ENCODE measurements around the gene SLC25A33. TPM values are rescaled to one million over a fixed set of nuclear protein-coding genes. Genes with fewer than 3 reads are reported as not detected.

Gene SLC25A33
- total RNA-seq, 1 donor from 2014 or later: 6.4 TPM

DNA sequence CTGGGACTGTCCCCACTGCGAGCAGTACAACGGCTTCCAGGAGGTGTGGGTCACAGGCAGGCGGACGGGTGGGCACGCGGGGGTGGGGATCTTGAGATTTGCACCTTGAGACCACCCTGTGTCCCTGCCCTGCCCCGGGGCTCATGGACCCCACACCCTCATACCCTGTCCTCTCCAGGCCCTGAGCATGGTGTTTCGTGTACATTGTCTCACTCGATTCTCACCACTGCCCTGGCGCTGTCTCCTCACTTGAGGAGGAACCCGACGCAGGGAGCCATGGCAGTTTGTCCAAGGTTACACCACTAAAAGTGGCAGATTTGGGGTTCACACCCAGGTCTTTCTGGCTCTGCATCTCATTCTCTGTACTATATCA lies 56.7 kb downstream of the SLC25A33 start:
- intact Hi-C loops (cut with DNase I): no loop called here
- Histone ChIP-seq H3K27ac (no peak overlapping the region), H3K27me3 (no peaks in the 10 kb centered on the region), H3K4me3 (no peak overlapping the region), H3K4me1 (peaks cover 32% of the 10 kb centered on the region), H3K9me3 (no peaks in the 10 kb centered on the region), H3K36me3 (peaks cover 0 to 12% of the 10 kb centered on the region in 2 donors)
- TF ChIP-seq, protein P1, sequence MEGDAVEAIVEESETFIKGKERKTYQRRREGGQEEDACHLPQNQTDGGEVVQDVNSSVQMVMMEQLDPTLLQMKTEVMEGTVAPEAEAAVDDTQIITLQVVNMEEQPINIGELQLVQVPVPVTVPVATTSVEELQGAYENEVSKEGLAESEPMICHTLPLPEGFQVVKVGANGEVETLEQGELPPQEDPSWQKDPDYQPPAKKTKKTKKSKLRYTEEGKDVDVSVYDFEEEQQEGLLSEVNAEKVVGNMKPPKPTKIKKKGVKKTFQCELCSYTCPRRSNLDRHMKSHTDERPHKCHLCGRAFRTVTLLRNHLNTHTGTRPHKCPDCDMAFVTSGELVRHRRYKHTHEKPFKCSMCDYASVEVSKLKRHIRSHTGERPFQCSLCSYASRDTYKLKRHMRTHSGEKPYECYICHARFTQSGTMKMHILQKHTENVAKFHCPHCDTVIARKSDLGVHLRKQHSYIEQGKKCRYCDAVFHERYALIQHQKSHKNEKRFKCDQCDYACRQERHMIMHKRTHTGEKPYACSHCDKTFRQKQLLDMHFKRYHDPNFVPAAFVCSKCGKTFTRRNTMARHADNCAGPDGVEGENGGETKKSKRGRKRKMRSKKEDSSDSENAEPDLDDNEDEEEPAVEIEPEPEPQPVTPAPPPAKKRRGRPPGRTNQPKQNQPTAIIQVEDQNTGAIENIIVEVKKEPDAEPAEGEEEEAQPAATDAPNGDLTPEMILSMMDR (IDR thresholded peaks at IDR 0.05): no peak
- TF ChIP-seq POLR2AphosphoS5 (IDR thresholded peaks at IDR 0.05; ENCODE audit: insufficient read depth in 1 of 2, low read depth in 1 of 2): no peak
- no peak for TF ChIP-seq POLR2A (IDR thresholded peaks at IDR 0.05)
- no peak for DNase-seq (ENCODE audit: extremely low spot score in 2 of 2)

- peaks cover 26% of the 10 kb centered on the region for H3K4me1 ChIP-seq
- no peaks in the 10 kb centered on the region for H3K27me3 ChIP-seq
- TF ChIP-seq POLR2A (IDR thresholded peaks at IDR 0.05) (no peak), POLR2AphosphoS5 (IDR thresholded peaks at IDR 0.05; ENCODE audit: insufficient read depth in 1 of 2, low read depth in 1 of 2) (no peak)
- TF ChIP-seq, protein P1 (IDR thresholded peaks at IDR 0.05): no peak
- intact Hi-C loops (cut with DNase I): no loop called here
- peaks cover 0 to 12% of the 10 kb centered on the region in 2 donors for H3K36me3 ChIP-seq
- no peaks in the 10 kb centered on the region for H3K9me3 ChIP-seq
- no peak overlapping the region for H3K4me3 ChIP-seq
- no peak for DNase-seq (ENCODE audit: extremely low spot score in 2 of 2)
- H3K27ac ChIP-seq: no peak overlapping the region
Observed at GRCh38 chr1:9596415-9597123, 57.3 kb downstream of the SLC25A33 start.

DNA sequence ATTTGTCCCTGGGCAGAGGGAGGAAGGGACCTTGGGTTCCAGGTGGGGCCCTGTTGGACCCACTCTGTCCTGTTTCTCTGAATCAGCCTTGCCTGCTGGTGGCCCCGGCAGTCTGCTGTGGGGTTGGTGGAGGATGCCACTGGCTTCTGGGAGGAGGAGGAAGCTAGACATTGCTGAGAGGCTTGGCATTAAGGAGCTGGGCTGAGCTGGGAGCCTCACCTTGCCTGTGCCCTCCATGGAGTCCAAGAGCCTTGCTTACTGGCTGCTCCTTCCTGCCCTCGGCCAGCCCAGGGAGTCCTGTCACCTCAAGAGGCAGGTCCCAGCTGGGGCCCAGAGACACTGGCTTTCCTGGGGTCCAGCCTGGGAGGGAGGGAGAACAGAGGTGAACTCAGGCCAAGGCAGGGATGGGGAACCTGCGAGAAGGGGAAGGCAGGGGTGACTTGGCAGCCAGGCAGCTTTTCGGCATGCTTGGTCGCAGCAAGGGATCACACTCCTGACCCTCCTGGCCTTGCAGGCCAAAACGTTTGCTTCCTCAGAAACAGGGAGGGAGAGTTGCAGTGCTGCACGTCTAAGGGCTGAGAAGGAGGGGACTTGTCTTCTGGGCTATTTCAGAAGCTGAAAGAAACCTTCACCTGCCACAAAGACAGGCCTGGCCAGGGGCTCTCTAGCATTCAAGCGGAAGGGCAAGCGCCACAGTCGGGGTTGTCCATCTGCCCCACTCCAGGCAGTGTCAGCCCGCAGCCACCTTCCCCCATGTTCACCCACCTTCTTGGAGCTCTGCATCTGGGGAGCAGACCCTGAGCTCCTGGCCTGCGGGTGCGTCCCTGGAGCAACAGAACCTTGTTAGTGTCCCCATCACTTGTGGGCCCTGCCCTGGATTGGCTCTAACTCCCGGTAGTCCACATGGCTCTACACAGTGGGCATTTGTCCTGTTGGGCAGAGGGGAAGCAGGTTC lies 58.4 kb downstream of the SLC25A33 start:
- no peak overlapping the region for H3K27ac ChIP-seq
- no peak overlapping the region for H3K4me3 ChIP-seq
- TF ChIP-seq, protein P1 (IDR thresholded peaks at IDR 0.05): no peak
- TF ChIP-seq POLR2A (IDR thresholded peaks at IDR 0.05): no peak
- no peak for TF ChIP-seq POLR2AphosphoS5 (IDR thresholded peaks at IDR 0.05; ENCODE audit: insufficient read depth in 1 of 2, low read depth in 1 of 2)
- no peaks in the 10 kb centered on the region for H3K27me3 ChIP-seq
- DNase-seq (ENCODE audit: extremely low spot score in 2 of 2): no peak
- intact Hi-C loops (cut with DNase I): no loop called here
- H3K36me3 ChIP-seq: peaks cover 0 to 18% of the 10 kb centered on the region in 2 donors
- H3K9me3 ChIP-seq: no peaks in the 10 kb centered on the region
- H3K4me1 ChIP-seq: peaks cover 15% of the 10 kb centered on the region

DNA sequence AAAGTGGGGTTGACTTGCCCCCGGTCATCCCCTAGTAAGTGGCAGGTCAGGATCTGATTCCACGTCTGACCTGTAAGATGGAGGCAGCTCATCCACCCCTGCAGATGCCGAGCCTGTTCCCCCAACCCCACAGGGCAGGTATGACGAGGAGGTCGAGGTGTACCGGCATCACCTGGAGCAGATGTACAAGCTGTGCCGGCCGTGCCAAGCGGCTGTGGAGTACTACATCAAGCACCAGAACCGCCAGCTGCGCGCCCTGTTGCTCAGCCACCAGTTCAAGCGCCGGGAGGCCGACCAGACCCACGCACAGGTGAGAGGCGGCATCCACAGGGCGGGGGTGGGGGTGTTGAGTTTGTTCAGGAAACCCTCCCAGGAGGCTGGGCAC lies 59.0 kb downstream of the SLC25A33 start:
- no peak overlapping the region for H3K27ac ChIP-seq
- H3K9me3 ChIP-seq: no peaks in the 10 kb centered on the region
- H3K36me3 ChIP-seq: peaks cover 0 to 18% of the 10 kb centered on the region in 2 donors
- TF ChIP-seq, protein P1 (IDR thresholded peaks at IDR 0.05): no peak
- TF ChIP-seq POLR2A (IDR thresholded peaks at IDR 0.05): no peak
- TF ChIP-seq POLR2AphosphoS5 (IDR thresholded peaks at IDR 0.05; ENCODE audit: insufficient read depth in 1 of 2, low read depth in 1 of 2): no peak
- H3K4me1 ChIP-seq: peaks cover 8% of the 10 kb centered on the region
- intact Hi-C loops (cut with DNase I): no loop called here
- no peak overlapping the region for H3K4me3 ChIP-seq
- no peaks in the 10 kb centered on the region for H3K27me3 ChIP-seq
- DNase-seq (ENCODE audit: extremely low spot score in 2 of 2): no peak
